ENCODE results near the gene CDH6.

The CDH6 gene

DNA sequence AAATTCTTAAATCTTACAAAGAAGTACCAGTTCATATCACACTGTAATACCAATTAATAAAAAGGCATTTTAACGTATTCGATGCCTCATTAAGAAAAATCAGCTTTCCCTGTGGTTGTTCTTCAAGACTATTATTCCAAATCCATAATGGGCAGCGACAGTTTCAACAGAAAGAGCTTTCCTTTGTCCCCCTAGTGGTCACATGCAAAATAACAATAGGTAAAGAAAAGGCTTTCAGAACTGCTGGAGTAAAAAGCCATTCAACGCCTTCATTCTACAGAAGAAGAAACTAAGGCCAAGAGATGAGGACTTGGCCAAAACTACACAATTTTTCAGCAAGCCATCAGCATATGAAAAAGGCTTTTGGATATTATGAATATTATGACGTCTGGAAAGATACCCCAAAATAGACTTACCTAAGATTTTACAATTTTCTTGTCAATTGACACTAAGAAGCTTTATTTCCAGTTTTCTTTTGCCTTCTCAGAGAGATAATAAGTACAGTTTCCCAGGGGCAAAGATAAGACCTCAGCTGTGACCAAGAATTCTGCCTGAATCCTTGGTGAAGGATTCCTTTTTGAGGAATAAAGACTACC is 6.7 kb upstream of the CDH6 start:
- Histone ChIP-seq H3K9ac (ENCODE audit: low read depth, low read length) (no peak overlapping the region), H3K36me3 (ENCODE audit: insufficient read depth, low read length) (no peaks in the 10 kb centered on the region), H3K4me1 (ENCODE audit: insufficient read depth, low read length) (no peaks in the 10 kb centered on the region), H3K9me3 (ENCODE audit: control insufficient read depth, insufficient read depth, low read length) (no peaks in the 10 kb centered on the region)

DNA sequence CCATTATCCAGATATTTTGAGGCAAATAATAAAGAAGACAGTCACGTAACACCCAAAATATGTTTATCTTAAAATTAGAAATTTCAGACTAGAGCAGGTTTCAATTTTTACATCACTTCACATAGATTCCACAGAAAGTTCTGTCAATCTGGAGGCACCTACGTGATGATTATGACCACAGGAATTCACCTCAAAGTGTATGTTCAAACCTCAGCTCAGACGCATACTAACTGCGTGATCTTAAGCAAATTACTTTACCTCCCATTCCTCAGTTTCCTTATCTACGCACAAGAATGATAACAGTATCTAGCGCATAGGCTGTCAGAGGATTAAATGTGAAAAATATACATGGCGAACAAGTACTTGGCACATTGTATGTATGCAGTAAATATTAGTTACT is 5.9 kb upstream of the CDH6 start:
- Histone ChIP-seq H3K9me3 (ENCODE audit: control insufficient read depth, insufficient read depth, low read length) (no peaks in the 10 kb centered on the region), H3K36me3 (ENCODE audit: insufficient read depth, low read length) (no peaks in the 10 kb centered on the region), H3K9ac (ENCODE audit: low read depth, low read length) (no peak overlapping the region), H3K4me1 (ENCODE audit: insufficient read depth, low read length) (peaks cover under 1% of the 10 kb centered on the region; the same call in 1 of the 2 replicates)

- no peaks in the 10 kb centered on the region for H3K36me3 ChIP-seq (ENCODE audit: insufficient read depth, low read length)
- no peak overlapping the region for H3K9ac ChIP-seq (ENCODE audit: low read depth, low read length)
- no peaks in the 10 kb centered on the region for H3K9me3 ChIP-seq (ENCODE audit: control insufficient read depth, insufficient read depth, low read length)
- H3K4me1 ChIP-seq (ENCODE audit: insufficient read depth, low read length): peaks cover 14% of the 10 kb centered on the region
Observed at GRCh38 chr5:31192442-31192841, 1.0 kb upstream of the CDH6 start.

- H3K9me3 ChIP-seq (ENCODE audit: control insufficient read depth, insufficient read depth, low read length): no peaks in the 10 kb centered on the region
- H3K4me1 ChIP-seq (ENCODE audit: insufficient read depth, low read length): peaks cover 14% of the 10 kb centered on the region
- no peaks in the 10 kb centered on the region for H3K36me3 ChIP-seq (ENCODE audit: insufficient read depth, low read length)
- peak overlapping the region; percentile 62; the same call in 1 of the 2 replicates for H3K9ac ChIP-seq (ENCODE audit: low read depth, low read length)
Observed at GRCh38 chr5:31193116-31193515, 370 bp upstream of the CDH6 start.

- H3K36me3 ChIP-seq (ENCODE audit: insufficient read depth, low read length): no peaks in the 10 kb centered on the region
- peaks cover 14% of the 10 kb centered on the region for H3K4me1 ChIP-seq (ENCODE audit: insufficient read depth, low read length)
- H3K9ac ChIP-seq (ENCODE audit: low read depth, low read length): peak overlapping the region; percentile 62
Observed at GRCh38 chr5:31194468-31194813, 955 bp downstream of the CDH6 start.

GRCh38 chr5:31194892-31195555 is 1.5 kb downstream of the CDH6 start:
- Histone ChIP-seq H3K9me3 (ENCODE audit: control insufficient read depth, insufficient read depth, low read length) (no peaks in the 10 kb centered on the region), H3K4me1 (ENCODE audit: insufficient read depth, low read length) (peaks cover 14% of the 10 kb centered on the region), H3K36me3 (ENCODE audit: insufficient read depth, low read length) (no peaks in the 10 kb centered on the region), H3K9ac (ENCODE audit: low read depth, low read length) (peak overlapping the region; percentile 62; the same call in 1 of the 2 replicates)

More at GRCh38 chr5:31194468-31194813, 955 bp downstream of the CDH6 start:
- no peaks in the 10 kb centered on the region for H3K9me3 ChIP-seq (ENCODE audit: control insufficient read depth, insufficient read depth, low read length)

DNA sequence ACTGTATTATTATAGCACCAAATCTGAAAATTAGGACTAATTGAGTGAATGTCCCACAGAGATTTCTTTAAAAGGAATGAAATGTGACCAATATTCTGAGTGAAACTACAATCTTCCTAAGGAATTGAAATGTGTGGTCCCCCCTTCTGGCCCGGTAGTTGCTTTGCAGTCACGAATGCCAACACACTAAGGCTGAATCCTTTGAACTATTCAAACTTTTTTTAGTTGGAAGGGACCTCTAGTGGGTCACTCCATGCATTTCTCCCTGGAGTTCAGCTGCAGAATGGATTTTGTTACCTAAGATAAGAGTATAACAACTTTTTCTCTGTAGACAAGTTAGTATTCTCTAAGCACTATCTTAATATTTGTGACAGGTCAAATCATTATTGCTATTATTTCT is 2.8 kb downstream of the CDH6 start:
- H3K4me1 ChIP-seq (ENCODE audit: insufficient read depth, low read length): peaks cover 14% of the 10 kb centered on the region
- no peaks in the 10 kb centered on the region for H3K36me3 ChIP-seq (ENCODE audit: insufficient read depth, low read length)
- no peak overlapping the region for H3K9ac ChIP-seq (ENCODE audit: low read depth, low read length)

DNA sequence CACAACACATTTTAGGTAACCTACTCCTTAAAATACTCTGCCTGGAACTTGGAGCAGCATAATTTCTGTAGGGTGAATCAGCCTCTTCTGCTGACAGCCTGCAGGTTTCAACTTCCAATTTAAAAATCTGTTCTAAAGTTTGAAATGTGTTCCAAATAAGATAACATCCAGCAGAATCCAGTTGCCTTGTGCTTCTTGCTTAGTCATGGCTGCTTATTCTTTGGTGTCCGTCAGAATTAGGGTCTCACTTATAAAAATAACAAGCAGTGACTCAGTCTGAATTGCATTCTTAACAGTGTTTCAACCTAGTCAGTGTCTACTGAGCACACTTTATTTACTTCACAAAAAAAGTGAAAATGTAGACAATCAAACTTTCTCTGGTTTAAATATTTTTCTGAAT is 3.7 kb downstream of the CDH6 start:
- no peaks in the 10 kb centered on the region for H3K9me3 ChIP-seq (ENCODE audit: control insufficient read depth, insufficient read depth, low read length)
- peaks cover 14% of the 10 kb centered on the region for H3K4me1 ChIP-seq (ENCODE audit: insufficient read depth, low read length)
- H3K36me3 ChIP-seq (ENCODE audit: insufficient read depth, low read length): no peaks in the 10 kb centered on the region
- no peak overlapping the region for H3K9ac ChIP-seq (ENCODE audit: low read depth, low read length)

More for the DNA sequence above, 2.8 kb downstream of the CDH6 start:
- no peaks in the 10 kb centered on the region for H3K9me3 ChIP-seq (ENCODE audit: control insufficient read depth, insufficient read depth, low read length)

- no peaks in the 10 kb centered on the region for H3K36me3 ChIP-seq (ENCODE audit: insufficient read depth, low read length)
- H3K9ac ChIP-seq (ENCODE audit: low read depth, low read length): no peak overlapping the region
- no peaks in the 10 kb centered on the region for H3K4me1 ChIP-seq (ENCODE audit: insufficient read depth, low read length)
- no peaks in the 10 kb centered on the region for H3K9me3 ChIP-seq (ENCODE audit: control insufficient read depth, insufficient read depth, low read length)
Observed at GRCh38 chr5:31204958-31205357, 11.5 kb downstream of the CDH6 start.

GRCh38 chr5:31208043-31208442 is 14.6 kb downstream of the CDH6 start:
- Histone ChIP-seq H3K4me1 (ENCODE audit: insufficient read depth, low read length) (no peaks in the 10 kb centered on the region), H3K36me3 (ENCODE audit: insufficient read depth, low read length) (no peaks in the 10 kb centered on the region), H3K9ac (ENCODE audit: low read depth, low read length) (no peak overlapping the region), H3K9me3 (ENCODE audit: control insufficient read depth, insufficient read depth, low read length) (no peaks in the 10 kb centered on the region)

GRCh38 chr5:31209334-31209733 is 15.8 kb downstream of the CDH6 start:
- no peaks in the 10 kb centered on the region for H3K4me1 ChIP-seq (ENCODE audit: insufficient read depth, low read length)
- H3K9me3 ChIP-seq (ENCODE audit: control insufficient read depth, insufficient read depth, low read length): no peaks in the 10 kb centered on the region
- no peak overlapping the region for H3K9ac ChIP-seq (ENCODE audit: low read depth, low read length)
- no peaks in the 10 kb centered on the region for H3K36me3 ChIP-seq (ENCODE audit: insufficient read depth, low read length)

DNA sequence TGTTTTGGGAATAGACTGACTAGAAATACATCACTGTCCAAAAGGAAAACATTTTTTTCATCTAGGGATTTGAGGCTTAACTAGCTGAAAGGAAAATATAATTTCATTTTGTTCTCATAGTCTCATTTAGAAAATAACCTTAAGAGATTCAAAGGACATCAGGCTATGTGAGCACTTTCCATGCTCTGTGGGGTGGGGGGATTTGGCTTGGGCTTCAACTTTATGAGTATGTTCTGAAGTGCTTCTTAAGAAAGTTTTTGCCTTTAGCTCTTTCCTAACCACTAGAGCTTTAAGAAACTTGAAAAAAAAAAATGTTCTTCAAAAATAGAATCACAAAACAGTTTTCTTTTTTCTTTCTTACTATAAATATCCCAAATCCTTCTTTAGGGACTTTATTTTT is 17.6 kb downstream of the CDH6 start:
- Histone ChIP-seq H3K36me3 (ENCODE audit: insufficient read depth, low read length) (no peaks in the 10 kb centered on the region), H3K9ac (ENCODE audit: low read depth, low read length) (no peak overlapping the region), H3K9me3 (ENCODE audit: control insufficient read depth, insufficient read depth, low read length) (no peaks in the 10 kb centered on the region), H3K4me1 (ENCODE audit: insufficient read depth, low read length) (no peaks in the 10 kb centered on the region)

GRCh38 chr5:31213257-31213656 is 19.8 kb downstream of the CDH6 start:
- Histone ChIP-seq H3K9ac (ENCODE audit: low read depth, low read length) (no peak overlapping the region), H3K36me3 (ENCODE audit: insufficient read depth, low read length) (no peaks in the 10 kb centered on the region), H3K9me3 (ENCODE audit: control insufficient read depth, insufficient read depth, low read length) (no peaks in the 10 kb centered on the region), H3K4me1 (ENCODE audit: insufficient read depth, low read length) (no peaks in the 10 kb centered on the region)

- H3K9me3 ChIP-seq (ENCODE audit: control insufficient read depth, insufficient read depth, low read length): no peaks in the 10 kb centered on the region
- no peaks in the 10 kb centered on the region for H3K4me1 ChIP-seq (ENCODE audit: insufficient read depth, low read length)
- H3K9ac ChIP-seq (ENCODE audit: low read depth, low read length): no peak overlapping the region
- H3K36me3 ChIP-seq (ENCODE audit: insufficient read depth, low read length): no peaks in the 10 kb centered on the region
Observed at GRCh38 chr5:31213705-31214121, 20.2 kb downstream of the CDH6 start.

GRCh38 chr5:31214229-31214628 is 20.7 kb downstream of the CDH6 start:
- H3K4me1 ChIP-seq (ENCODE audit: insufficient read depth, low read length): no peaks in the 10 kb centered on the region
- no peak overlapping the region for H3K9ac ChIP-seq (ENCODE audit: low read depth, low read length)

More at GRCh38 chr5:31214229-31214628, 20.7 kb downstream of the CDH6 start:
- Histone ChIP-seq H3K9me3 (ENCODE audit: control insufficient read depth, insufficient read depth, low read length) (no peaks in the 10 kb centered on the region), H3K36me3 (ENCODE audit: insufficient read depth, low read length) (no peaks in the 10 kb centered on the region)

All from ES-I3 (cell line).